ENCODE data around the gene RRAD. TPM values are rescaled to one million over a fixed set of nuclear protein-coding genes. Genes with fewer than 3 reads are reported as not detected.

The RRAD gene
- total and polyA plus RNA-seq, 2 of the 4 experiments (the other 2 are of a cell fraction): 1.3 to 2.1 TPM

- ATAC-seq (ENCODE audit: low read depth) (no peak), DNase-seq (no peak)
- no peak overlapping the region for H2AK5ac ChIP-seq (ENCODE audit: low read depth, low read length)
- no peak overlapping the region for H3K56ac ChIP-seq (ENCODE audit: extremely low read depth, insufficient read depth, low read length)
- H2AK9ac ChIP-seq (replicated peaks; ENCODE audit: low read depth, low read length, poor library complexity): no peak overlapping the region
- no peak overlapping the region for H2AFZ ChIP-seq (replicated peaks; ENCODE audit: low read length, poor library complexity)
- peaks cover 7% of the 10 kb centered on the region; the same call in 1 of the 2 replicates for H4K20me1 ChIP-seq (ENCODE audit: insufficient read depth, low read length)
- no peak overlapping the region for H2BK20ac ChIP-seq (ENCODE audit: low read depth, low read length)
- H3K9me3 ChIP-seq (ENCODE audit: control insufficient read depth, insufficient read depth, low read length): no peaks in the 10 kb centered on the region
- no peak overlapping the region for H3K4me2 ChIP-seq (ENCODE audit: low read depth, low read length)
- 0 out of 2 replicates have a peak, but pooled peaks cover 5% of the 10 kb centered on the region for H3K9me1 ChIP-seq (ENCODE audit: insufficient read depth, low read length)
- no TSS peak for BruUV-seq (replicated peaks)
- no CpG with 5 or more reads among the region's 2 CpGs for WGBS, 2 experiments (ENCODE audit: extremely low coverage in 2 of 2, insufficient read length in 1 of 2)
- no peak overlapping the region for H3K23ac ChIP-seq (ENCODE audit: low read depth, low read length)
- H3K36me3 ChIP-seq (ENCODE audit: control insufficient read depth, insufficient read depth, low read length): peaks cover 6% of the 10 kb centered on the region; the same call in 1 of the 2 replicates
- H3K4me1 ChIP-seq (ENCODE audit: control insufficient read depth, insufficient read depth, low read length): peaks cover 10% of the 10 kb centered on the region
- H3K27me3 ChIP-seq (ENCODE audit: control insufficient read depth, insufficient read depth, low read length): no peaks in the 10 kb centered on the region
- TF ChIP-seq RFX5 (IDR thresholded peaks at IDR 0.05; ENCODE audit: low read depth, low read length) (no peak), MAFK (IDR thresholded peaks at IDR 0.05; ENCODE audit: low read depth, low read length) (peak; percentile 71), RAD21 (IDR thresholded peaks at IDR 0.05; ENCODE audit: low read length) (no peak), POLR2A (IDR thresholded peaks at IDR 0.05; ENCODE audit: low read depth, low read length) (no peak), ELK1 (IDR thresholded peaks at IDR 0.05; ENCODE audit: borderline replicate concordance, low read depth, low read length) (no peak)
- no peak overlapping the region for H2BK5ac ChIP-seq (ENCODE audit: low read depth, low read length, poor library complexity, severe bottlenecking)
- no peak overlapping the region for H3K4me3 ChIP-seq (ENCODE audit: insufficient read depth, low read depth, low read length)
- H4K8ac ChIP-seq (ENCODE audit: low read depth in 2 of 2, low read length in 2 of 2): no peak overlapping the region
- no peak overlapping the region for H2BK15ac ChIP-seq (ENCODE audit: low read depth, low read length)
- H4K5ac ChIP-seq (ENCODE audit: low read depth, low read length): no peak overlapping the region
- ChIA-PET CTCF (no interaction called here), POLR2A (ENCODE audit: unreplicated experiment) (no interaction called here)
- no peak overlapping the region for H3K9ac ChIP-seq (ENCODE audit: low read depth, low read length)
- H3K27ac ChIP-seq (ENCODE audit: insufficient read depth, low read length): no peak overlapping the region
- H2BK120ac ChIP-seq (ENCODE audit: low read depth, low read length): no peak overlapping the region
- no peak overlapping the region for H4K91ac ChIP-seq (ENCODE audit: insufficient read depth, low read depth, low read length)
- H3K4ac ChIP-seq (ENCODE audit: low read depth, low read length): no peak overlapping the region
- dilution Hi-C loops (cut with HindIII; ENCODE audit: low sequenced_read_pairs, unreplicated experiment): no loop called here
- H3K18ac ChIP-seq (ENCODE audit: low read depth, low read length): no peak overlapping the region
- no peak overlapping the region for H3K14ac ChIP-seq (replicated peaks; ENCODE audit: low read depth, low read length)
- peaks cover 0 to 6% of the 10 kb centered on the region in 2 experiments; a peak in 2 of 4 replicates for H3K79me1 ChIP-seq (ENCODE audit: low read depth in 1 of 2, low read length in 2 of 2)
- intact Hi-C loops (cut with micrococcal nuclease): loop anchor here (10.0 kb wide), 1 partner anchor 264 kb away; the partner anchor contains the start of genes B3GNT9, FBXL8 and TRADD
- in situ Hi-C loops (cut with MboI; ENCODE audit: low sequenced_read_pairs): no loop called here
Measured at GRCh38 chr16:66890799-66891198, 34.5 kb downstream of the RRAD start.

All from IMR-90 (cell line).